ENCODE results near the gene NAA60. TPM values are rescaled to one million over a fixed set of nuclear protein-coding genes. Genes with fewer than 3 reads are reported as not detected.

NAA60 gene
- total and polyA plus RNA-seq, 2 experiments from 2014 or later = 32.4 to 36.5 TPM

GRCh38 chr16:3431779-3432219, 11.7 kb upstream of the NAA60 start:
- Mint-ChIP-seq H3K4me1 (no peaks in the 10 kb centered on the region), H3K4me3 (no peak overlapping the region), H3K36me3 (ENCODE audit: low read depth) (peaks cover 5% of the 10 kb centered on the region; the same call in 2 of the 3 replicates), H3K27ac (no peak overlapping the region), H3K9me3 (no peaks in the 10 kb centered on the region; the same call in 2 of the 3 replicates), H3K27me3 (ENCODE audit: insufficient read depth, low read depth, poor library complexity) (no peaks in the 10 kb centered on the region)
- no peaks in the 10 kb centered on the region for H3K4me1 ChIP-seq (ENCODE audit: insufficient read depth)
- H3K27ac ChIP-seq (ENCODE audit: low read depth) = no peak overlapping the region
- no peaks in the 10 kb centered on the region for H3K27me3 ChIP-seq (ENCODE audit: insufficient read depth)
- no peaks in the 10 kb centered on the region for H3K9me2 ChIP-seq (ENCODE audit: insufficient read depth)
- no peaks in the 10 kb centered on the region for H3F3A ChIP-seq (replicated peaks; ENCODE audit: low read depth)
- no peak for DNase-seq (ENCODE audit: low spot score)
- no peak for TF ChIP-seq POLR2AphosphoS5 (IDR thresholded peaks at IDR 0.05; ENCODE audit: low read depth)
- TF ChIP-seq ETS1 (IDR thresholded peaks at IDR 0.05) = no peak
- TF ChIP-seq CREB1 (CRISPR knock-in tag; IDR thresholded peaks at IDR 0.05; ENCODE audit: low read depth) = no peak
- TF ChIP-seq EZH2 (IDR thresholded peaks at IDR 0.05; ENCODE audit: low read depth, unreplicated experiment) = no peak
- TF ChIP-seq ZNF114 (CRISPR knock-in tag; IDR thresholded peaks at IDR 0.05) = no peak
- TF ChIP-seq JUNB (IDR thresholded peaks at IDR 0.05; ENCODE audit: unreplicated experiment) = no peak
- TF ChIP-seq STAT1 (IDR thresholded peaks at IDR 0.05; ENCODE audit: unreplicated experiment) = no peak
- no peak for TF ChIP-seq ZNF331 (CRISPR knock-in tag; IDR thresholded peaks at IDR 0.05; ENCODE audit: low read depth)
- TF ChIP-seq EZH2phosphoT487 (IDR thresholded peaks at IDR 0.05; ENCODE audit: unreplicated experiment) = no peak
- no peak for TF ChIP-seq ZNF462 (CRISPR knock-in tag; IDR thresholded peaks at IDR 0.05)
- no peak for TF ChIP-seq NANOG (IDR thresholded peaks at IDR 0.05; ENCODE audit: borderline replicate concordance)
- no peak for TF ChIP-seq CTCF (conservative IDR thresholded peaks at IDR 0.05; ENCODE audit: low read depth in 2 of 2)
- TF ChIP-seq REST (IDR thresholded peaks at IDR 0.05; ENCODE audit: unreplicated experiment) = no peak
- no peaks in the 10 kb centered on the region for H3K79me2 ChIP-seq (replicated peaks; ENCODE audit: insufficient read depth)
- no peaks in the 10 kb centered on the region for H3K36me3 ChIP-seq (ENCODE audit: insufficient read depth)
- H3K4me3 ChIP-seq = no peak overlapping the region
- H4K20me1 ChIP-seq (replicated peaks; ENCODE audit: insufficient read depth) = peaks cover 7% of the 10 kb centered on the region
- no peak overlapping the region for H3K4me2 ChIP-seq
- ATAC-seq = no peak
- no peak overlapping the region for H2AFZ ChIP-seq

All from GM23338 (cell line).